HG03520 (cell line): ENCODE data around the gene P4HA1.
A peak's percentile ranks its signal among the peaks of the same experiment; 100 is the strongest.
"Not testable (repeated sequence)": the region's sequence is repeated elsewhere in the genome, so short reads cannot be mapped to it uniquely, and the experiment has no call there.

Experiments used
- ATAC-seq: cut with Tn5 transposase; IDR thresholded peaks from one replicate; pipeline ENCODE4 v1.9.1; 2021; ENCODE audit warnings: mild to moderate bottlenecking, moderate library complexity; ENCODE audit not compliant: unreplicated experiment

Gene P4HA1

DNA sequence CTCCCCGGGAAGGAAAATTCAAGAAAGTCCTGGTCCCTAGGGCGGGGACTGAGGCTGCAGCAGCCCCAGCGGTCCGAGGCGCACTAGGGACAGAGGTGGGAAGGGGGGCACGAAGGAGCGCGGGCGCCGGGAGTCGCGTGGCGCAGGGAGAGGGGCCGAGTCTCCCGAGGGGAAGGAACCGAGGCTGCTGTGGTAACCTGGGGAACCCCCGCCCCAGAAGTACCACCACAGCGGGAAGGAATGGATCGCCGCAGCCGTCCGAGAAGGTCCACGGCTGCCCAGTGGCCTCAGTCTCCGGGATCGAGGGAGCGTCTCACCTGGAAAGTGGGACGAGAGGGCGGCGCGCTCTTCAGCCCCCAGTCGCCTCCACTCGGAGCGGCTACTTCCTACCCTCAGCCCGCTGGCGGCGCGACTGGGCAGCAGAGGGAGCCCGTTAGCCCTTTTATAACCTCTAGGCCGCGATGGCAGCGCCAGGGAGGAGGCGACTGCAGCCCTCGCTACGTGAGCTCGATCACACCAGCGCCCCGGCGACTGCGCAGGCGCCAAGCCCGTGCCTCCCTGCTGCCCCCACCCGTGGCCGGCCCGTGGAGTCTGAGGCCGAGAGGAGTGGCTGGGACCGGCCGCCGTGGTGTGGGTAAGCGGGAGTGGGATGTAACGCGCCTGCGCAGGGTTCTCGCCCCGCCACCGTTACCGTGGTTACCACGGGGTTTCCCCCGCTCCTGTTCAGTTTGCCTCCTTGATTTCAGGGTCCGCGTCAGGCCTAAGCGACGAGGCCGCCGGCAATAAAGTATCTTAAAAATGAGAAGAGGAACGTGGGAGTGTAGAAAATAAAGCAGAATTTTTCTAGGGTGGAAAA lies at the start of gene P4HA1:
Gene P4HA1, minus strand, starts transcription at position 418 of the 856 bp plus-strand sequence. CDS start 21,983 bp downstream, outside the sequence.
- ATAC-seq = peak; percentile 83

- no peak for ATAC-seq
These were observed 44.9 kb upstream of the P4HA1 start for GRCh38 chr10:73141603-73142002.

GRCh38 chr10:73139251-73139650 lies 42.6 kb upstream of the P4HA1 start:
- no peak for ATAC-seq

DNA sequence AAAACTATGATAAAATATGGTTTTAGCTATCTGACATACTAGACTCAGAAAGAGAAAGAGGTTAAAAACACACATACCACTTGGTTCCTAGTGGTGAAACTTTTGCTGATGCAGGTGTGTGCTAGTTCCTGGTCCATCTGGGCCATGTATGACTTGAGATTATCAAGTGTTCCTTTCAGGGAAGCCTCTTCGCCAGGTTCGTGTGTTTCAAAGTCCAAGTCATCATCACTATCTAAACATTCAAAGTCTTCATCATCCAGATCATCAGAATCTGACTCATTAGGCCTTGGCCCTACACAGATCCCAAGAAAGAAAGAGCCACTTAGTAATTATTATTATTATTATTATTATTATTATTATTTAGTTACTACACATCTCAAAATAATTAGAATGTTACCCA lies 40.0 kb upstream of the P4HA1 start:
- no peak for ATAC-seq

DNA sequence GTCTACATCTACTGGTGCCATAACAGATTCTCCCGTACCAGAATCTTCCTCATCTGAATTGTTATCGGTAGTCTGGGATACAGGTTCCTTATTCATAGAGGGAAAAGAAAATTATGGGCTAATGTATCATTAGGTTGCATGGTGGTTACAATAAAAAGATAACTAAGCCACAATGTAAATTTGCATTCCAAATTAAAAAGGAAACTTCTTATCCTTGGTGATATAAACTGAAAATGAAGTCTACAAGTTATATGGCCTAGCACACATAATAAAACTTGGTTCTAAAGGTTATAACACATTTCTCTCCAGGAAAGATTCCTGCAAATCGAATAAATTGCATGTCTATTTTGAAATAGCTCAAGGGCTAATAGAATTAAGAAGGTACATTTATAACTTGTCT lies 38.1 kb upstream of the P4HA1 start:
- ATAC-seq = no peak

- no peak for ATAC-seq
These were observed 35.4 kb upstream of the P4HA1 start for GRCh38 chr10:73131913-73132686.

GRCh38 chr10:73131301-73131700 lies 34.6 kb upstream of the P4HA1 start:
- ATAC-seq = no peak

DNA sequence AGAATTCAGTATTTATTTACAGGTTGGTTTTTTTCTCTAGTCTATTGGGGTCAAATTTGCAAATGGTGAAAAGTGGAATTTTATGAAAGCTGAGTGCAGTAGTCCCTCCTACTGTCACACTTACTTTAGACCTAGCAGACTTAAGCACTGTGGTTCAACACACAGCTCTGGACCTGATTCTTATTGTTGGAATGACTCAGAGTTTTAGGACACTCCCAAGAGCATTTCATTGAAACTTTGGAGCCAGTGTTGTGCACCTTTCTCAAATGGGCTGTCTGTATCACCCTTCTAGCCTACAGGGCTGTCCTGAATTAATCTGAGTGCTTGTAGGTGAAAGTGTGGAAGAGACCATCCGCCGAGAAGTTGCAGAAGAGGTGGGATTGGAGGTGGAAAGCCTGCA lies 29.7 kb upstream of the P4HA1 start:
- ATAC-seq = no peak

GRCh38 chr10:73119952-73120351 lies 23.3 kb upstream of the P4HA1 start:
- ATAC-seq = no peak

GRCh38 chr10:73119457-73119856 lies 22.8 kb upstream of the P4HA1 start:
- no peak for ATAC-seq

- peak; percentile 75 for ATAC-seq
These were observed 21.5 kb upstream of the P4HA1 start for GRCh38 chr10:73117976-73118743.

DNA sequence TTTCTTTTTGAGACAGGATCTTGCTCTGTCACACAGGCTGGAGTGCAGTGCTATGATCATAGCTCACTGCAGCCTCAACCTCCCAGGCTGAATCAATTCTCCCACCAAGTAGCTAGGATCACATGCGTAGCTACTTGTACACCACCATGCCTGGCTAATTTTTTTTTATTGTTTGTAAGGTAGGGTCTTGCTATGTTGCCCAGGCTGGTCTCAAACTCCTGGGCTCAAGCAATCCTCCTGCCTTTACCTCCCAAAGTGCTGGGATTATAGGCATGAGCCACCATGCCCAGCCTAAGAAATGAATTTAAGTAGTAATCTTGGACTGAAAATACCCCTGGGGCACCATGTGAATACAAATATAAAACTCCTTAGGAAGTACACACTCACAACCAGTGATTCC lies 19.4 kb upstream of the P4HA1 start:
- ATAC-seq = no peak

DNA sequence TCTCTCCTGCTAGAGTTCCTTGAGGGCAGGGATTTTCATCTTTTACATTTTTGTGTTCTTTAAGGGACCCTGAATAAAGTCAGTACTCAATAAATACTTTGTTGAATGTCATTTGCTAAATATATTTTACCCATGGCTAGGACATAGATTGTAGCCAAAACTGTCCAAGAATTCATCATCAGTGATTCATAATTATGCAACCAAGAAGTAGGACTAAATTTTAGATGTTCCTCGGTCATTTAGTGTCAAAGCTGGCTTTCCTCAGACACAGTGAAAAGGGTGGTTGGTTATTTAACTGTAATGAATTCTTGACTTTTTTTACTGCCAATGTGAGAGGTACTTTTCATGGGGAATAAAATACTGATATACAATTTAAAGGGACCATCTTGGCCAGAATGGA lies 16.9 kb upstream of the P4HA1 start:
- ATAC-seq = no peak

DNA sequence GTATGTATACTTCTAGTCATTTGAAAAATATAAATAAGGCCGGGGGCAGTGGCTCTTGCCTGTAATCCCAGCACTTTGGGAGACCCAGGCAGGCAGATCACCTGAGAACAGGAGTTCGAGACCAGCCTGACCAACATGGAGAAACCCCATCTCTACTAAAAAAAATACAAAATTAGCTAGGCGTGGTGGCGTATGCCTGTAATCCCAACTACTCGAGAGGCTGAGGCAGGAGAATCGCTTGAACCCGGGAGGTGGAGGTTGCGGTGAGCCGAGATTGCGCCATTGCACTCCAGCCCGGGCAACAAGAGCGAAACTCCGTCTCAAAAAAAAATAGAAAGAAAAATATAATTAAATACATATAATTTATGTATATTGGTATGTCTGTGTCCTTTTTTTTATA lies 15.4 kb upstream of the P4HA1 start:
- ATAC-seq = not testable (repeated sequence)

DNA sequence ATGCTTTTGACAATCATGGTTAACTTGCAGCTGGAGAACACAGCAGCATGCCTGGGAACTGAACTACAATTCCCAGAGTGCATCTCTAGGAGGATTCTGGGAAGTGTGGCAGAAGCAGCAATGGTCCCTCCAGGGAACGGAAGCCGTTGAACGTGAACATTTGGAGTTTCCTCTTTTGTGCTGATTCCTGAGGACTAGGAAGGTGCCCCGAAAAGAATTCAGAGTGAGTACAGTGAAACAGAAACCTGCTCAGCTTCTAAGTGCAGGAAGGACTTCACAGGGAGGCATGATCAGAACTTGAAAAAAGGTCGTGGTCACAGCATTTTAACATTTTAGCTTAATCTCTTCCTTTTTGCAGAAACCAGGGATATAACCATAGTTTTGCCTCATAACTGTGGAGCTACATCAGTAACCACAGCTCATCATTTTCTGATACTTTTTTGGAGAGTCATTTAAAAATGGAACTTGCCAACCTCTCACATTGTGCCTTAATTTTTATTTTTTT lies 13.7 kb upstream of the P4HA1 start, which contains the start of gene NUDT13:
Gene NUDT13, plus strand, starts transcription at position 111 of the 505 bp plus-strand sequence. CDS start 3,911 bp downstream, outside the sequence.
- ATAC-seq = no peak

DNA sequence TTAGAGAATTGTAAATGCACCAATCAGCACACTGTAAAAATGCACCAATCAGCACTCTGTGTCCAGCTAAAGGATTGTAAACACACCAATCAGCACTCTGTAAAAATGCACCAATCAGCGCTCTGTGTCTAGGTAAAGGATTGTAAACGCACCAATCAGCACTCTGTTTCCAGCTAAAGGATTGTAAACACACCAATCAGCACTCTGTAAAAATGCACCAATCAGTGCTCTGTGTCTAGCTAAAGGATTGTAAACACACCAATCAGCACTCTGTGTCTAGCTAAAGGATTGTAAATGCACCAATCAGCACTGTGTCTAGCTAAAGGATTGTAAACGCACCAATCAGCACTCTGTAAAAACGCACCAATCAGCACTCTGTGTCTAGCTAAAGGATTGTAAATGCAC lies 12.6 kb upstream of the P4HA1 start:
- ATAC-seq = not testable (repeated sequence)

- ATAC-seq = no peak
These were observed 9.6 kb upstream of the P4HA1 start for GRCh38 chr10:73106301-73106700.

DNA sequence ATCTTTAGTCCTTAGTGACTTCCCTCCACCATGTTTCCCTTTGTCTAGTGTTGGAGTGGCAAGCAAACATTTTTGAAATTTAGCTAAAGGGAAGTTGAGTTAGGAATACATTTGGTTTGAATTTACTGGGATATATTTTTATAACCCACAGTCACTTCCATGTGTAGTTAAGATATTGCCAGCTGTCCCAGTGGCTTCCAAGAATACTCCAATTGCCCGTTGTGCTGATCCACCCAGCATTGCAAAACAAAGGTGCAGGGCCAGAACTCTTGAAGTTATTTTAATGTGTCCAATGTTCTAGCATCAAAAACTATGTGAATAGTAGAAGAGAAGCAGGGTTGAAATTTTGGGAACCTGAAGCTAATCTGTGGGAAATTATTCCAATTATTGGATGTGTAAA lies 2.5 kb upstream of the P4HA1 start:
- ATAC-seq = no peak

- peak; percentile 0 for ATAC-seq
These were observed 622 bp upstream of the P4HA1 start for GRCh38 chr10:73097305-73097670.

DNA sequence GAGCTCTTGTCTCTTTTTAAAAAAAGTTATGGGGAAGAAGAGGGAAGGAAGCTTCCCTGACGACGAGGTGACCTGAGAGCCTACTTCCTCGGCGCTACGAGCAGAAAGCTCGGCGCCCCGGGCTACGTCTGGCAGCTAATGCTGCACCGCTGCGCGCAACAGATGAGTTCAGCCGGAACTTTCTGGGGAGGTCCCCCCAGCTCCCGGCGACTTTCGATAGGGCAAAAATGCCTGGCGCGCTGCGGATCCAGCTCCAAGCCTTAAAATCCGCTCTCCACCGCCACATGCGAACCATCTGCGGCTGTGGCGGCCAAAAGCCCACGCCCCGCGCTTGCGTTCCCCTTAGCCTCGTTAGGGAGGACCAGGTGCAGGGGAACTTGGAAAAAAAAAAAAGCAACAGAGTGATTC lies 621 bp downstream of the P4HA1 start:
- peak; percentile 24 for ATAC-seq

GRCh38 chr10:73095481-73096021 lies 1.1 kb downstream of the P4HA1 start:
- no peak for ATAC-seq
